GM23338 (cell line): ENCODE results near the gene VAV3. TPM values are rescaled to one million over a fixed set of nuclear protein-coding genes. Genes with fewer than 3 reads are reported as not detected.
A peak's percentile ranks its signal among the peaks of the same experiment; 100 is the strongest.

Experiments used
- ATAC-seq: fragments of 200-7000 bp; cut with Tn5 transposase; 3 replicates; pipeline ENCODE4 v1.9.1; 2020
- DNase-seq: peaks from one replicate; pipeline ENCODE4 v3.0.0-alpha.2; 2015; ENCODE audit warnings: low spot score
- H2AFZ ChIP-seq: fragments of 200-600 bp; sonication (generic); 2 replicates; pipeline ENCODE4 v1.8.0; 2016; ENCODE audit warnings: antibody characterized with exemption, mild to moderate bottlenecking, moderate library complexity
- H3F3A ChIP-seq: fragments of 200-600 bp; sonication (generic); replicated peaks from 2 replicates; pipeline ENCODE4 v1.8.0; 2017; ENCODE audit warnings: antibody characterized with exemption, mixed run types, low read depth
- H3K27ac ChIP-seq: fragments of 200-600 bp; sonication (generic); 2 replicates; pipeline ENCODE4 v1.6.1; 2016; ENCODE audit warnings: low read depth
- H3K27me3 ChIP-seq: fragments of 200-600 bp; sonication (generic); 2 replicates; pipeline ENCODE4 v1.8.0; 2016; ENCODE audit warnings: mild to moderate bottlenecking, mixed run types, moderate library complexity; ENCODE audit not compliant: insufficient read depth
- H3K36me3 ChIP-seq: fragments of 200-600 bp; sonication (generic); 2 replicates; pipeline ENCODE4 v1.8.0; 2016; ENCODE audit warnings: mild to moderate bottlenecking; ENCODE audit not compliant: insufficient read depth
- H3K4me1 ChIP-seq: fragments of 200-600 bp; sonication (generic); 2 replicates; pipeline ENCODE4 v1.8.0; 2016; ENCODE audit warnings: mild to moderate bottlenecking, moderate library complexity; ENCODE audit not compliant: insufficient read depth
- H3K4me2 ChIP-seq: fragments of 200-600 bp; sonication (generic); 2 replicates; pipeline ENCODE4 v1.7.1; 2017; ENCODE audit warnings: mixed run types
- H3K4me3 ChIP-seq: fragments of 200-600 bp; sonication (generic); 2 replicates; pipeline ENCODE4 v1.6.1; 2016; ENCODE audit warnings: mixed run types
- H3K79me2 ChIP-seq: fragments of 200-600 bp; sonication (generic); replicated peaks from 2 replicates; pipeline ENCODE4 v1.8.0; 2017; ENCODE audit warnings: mild to moderate bottlenecking; ENCODE audit not compliant: insufficient read depth
- H3K9me2 ChIP-seq: fragments of 200-600 bp; sonication (generic); 2 replicates; pipeline ENCODE4 v1.8.0; 2017; ENCODE audit not compliant: insufficient read depth
- H4K20me1 ChIP-seq: fragments of 200-600 bp; sonication (generic); replicated peaks from 2 replicates; pipeline ENCODE4 v1.8.0; 2017; ENCODE audit warnings: mild to moderate bottlenecking; ENCODE audit not compliant: insufficient read depth
- H3K27ac Mint-ChIP-seq: 2 replicates; pipeline ENCODE4 v1.8.0; 2020; ENCODE audit warnings: inconsistent platforms, mild to moderate bottlenecking, moderate library complexity, mixed read lengths
- H3K27me3 Mint-ChIP-seq: 3 replicates; pipeline ENCODE4 v1.8.0; 2022; ENCODE audit warnings: low read depth, mild to moderate bottlenecking, moderate library complexity, mixed read lengths, inconsistent platforms; ENCODE audit not compliant: insufficient read depth, poor library complexity
- H3K36me3 Mint-ChIP-seq: 3 replicates; pipeline ENCODE4 v1.8.0; 2021; ENCODE audit warnings: low read depth, mild to moderate bottlenecking, inconsistent platforms, moderate library complexity, mixed read lengths
- H3K4me1 Mint-ChIP-seq: 3 replicates; pipeline ENCODE4 v1.8.0; 2020; ENCODE audit warnings: mild to moderate bottlenecking, inconsistent platforms, mixed read lengths
- H3K4me3 Mint-ChIP-seq: 3 replicates; pipeline ENCODE4 v1.8.0; 2021; ENCODE audit warnings: moderate library complexity, mild to moderate bottlenecking, inconsistent platforms, mixed read lengths
- H3K9me3 Mint-ChIP-seq: 3 replicates; pipeline ENCODE4 v1.8.0; 2020; ENCODE audit warnings: moderate library complexity, mild to moderate bottlenecking, inconsistent platforms, mixed read lengths
- CREB1 ChIP-seq: fragments of 250-450 bp; sonication (Bioruptor Pico); IDR thresholded peaks from 2 replicates; pipeline ENCODE4 v1.5.0; 2020; ENCODE audit warnings: low read depth, mild to moderate bottlenecking, moderate library complexity
- EZH2 ChIP-seq: fragments of 200-600 bp; sonication (generic); IDR thresholded peaks from one replicate; pipeline ENCODE4 v1.8.0; 2017; ENCODE audit warnings: antibody characterized with exemption, mild to moderate bottlenecking, low read depth; ENCODE audit not compliant: unreplicated experiment
- JUNB ChIP-seq: IDR thresholded peaks from one replicate; pipeline ENCODE4 v1.6.1; 2016; ENCODE audit warnings: antibody characterized with exemption; ENCODE audit not compliant: unreplicated experiment
- NANOG ChIP-seq: IDR thresholded peaks from 2 replicates; pipeline ENCODE4 v1.6.1; 2016; ENCODE audit warnings: antibody characterized with exemption, borderline replicate concordance
- POLR2AphosphoS5 ChIP-seq: IDR thresholded peaks from 2 replicates; pipeline ENCODE4 v1.6.1; 2016; ENCODE audit warnings: antibody characterized with exemption, low read depth
- REST ChIP-seq: IDR thresholded peaks from one replicate; pipeline ENCODE4 v1.6.1; 2018; ENCODE audit warnings: antibody characterized with exemption; ENCODE audit not compliant: unreplicated experiment
- STAT1 ChIP-seq: IDR thresholded peaks from one replicate; pipeline ENCODE4 v1.6.1; 2016; ENCODE audit warnings: antibody characterized with exemption; ENCODE audit not compliant: unreplicated experiment
- polyA plus RNA-seq: library from polyadenylated mRNA; unstranded; fragments of >200 nt; fragmentation: Nextera tagmentation; extraction: Ambion mirVana; gene quantifications from 2 replicates; pipeline ENCODE4 v1.2.1, GENCODE V29; 2016
- total RNA-seq: library from RNA; depleted of rRNA; stranded (reverse); fragments of >200 nt; shearing (Covaris generic); gene quantifications from 2 replicates; pipeline ENCODE4 v1.2.3, GENCODE V29; 2014
- TF ChIP-seq, protein P1 (sequence below), 2 experiments: fragments of 200-600 bp in 1 of 2; sonication (generic) in 1 of 2; conservative IDR thresholded peaks; 2 replicates each; pipeline versions ENCODE4 v1.5.1 to v1.6.1; 2016 to 2017; ENCODE audit warnings: antibody characterized with exemption in 2 of 2, low read depth in 2 of 2, mild to moderate bottlenecking in 2 of 2, moderate library complexity in 1 of 2
- TF ChIP-seq, protein P2 (sequence below): IDR thresholded peaks from 2 replicates; pipeline ENCODE4 v1.6.1; 2016; ENCODE audit warnings: antibody characterized with exemption

VAV3 gene
- total and polyA plus RNA-seq, 2 experiments from 2014 or later: 3.0 to 11.3 TPM

DNA sequence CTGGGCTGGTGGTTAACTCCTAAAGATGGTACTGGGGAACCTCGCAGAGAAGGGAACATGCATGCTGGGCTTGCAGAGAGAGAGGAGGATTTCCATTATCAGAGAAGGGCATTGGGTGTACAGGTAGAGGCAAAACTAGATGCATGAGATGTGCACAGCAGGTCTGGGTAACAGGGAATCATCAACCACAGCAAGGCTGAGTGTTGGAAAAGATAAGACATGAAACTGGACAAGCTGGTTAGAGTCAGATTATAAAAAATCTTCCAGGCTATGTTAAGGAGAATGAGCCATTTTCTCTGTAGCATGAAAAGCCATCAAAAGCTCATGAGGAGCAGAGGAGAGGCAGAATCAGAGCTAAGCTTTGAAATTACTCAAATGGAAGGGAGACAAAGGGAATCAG, 147.8 kb downstream of the VAV3 start:
- Histone ChIP-seq H4K20me1 (no peaks in the 10 kb centered on the region), H3K79me2 (no peaks in the 10 kb centered on the region), H3F3A (no peaks in the 10 kb centered on the region), H3K27ac (no peak overlapping the region), H3K9me2 (peaks cover 3% of the 10 kb centered on the region; the same call in 1 of the 2 replicates), H3K4me2 (no peak overlapping the region), H3K4me3 (no peak overlapping the region), H3K27me3 (no peaks in the 10 kb centered on the region), H3K36me3 (no peaks in the 10 kb centered on the region), H2AFZ (no peak overlapping the region), H3K4me1 (peaks cover 6% of the 10 kb centered on the region; the same call in 1 of the 2 replicates)
- ATAC-seq (no peak), DNase-seq (no peak)
- H3K27me3 Mint-ChIP-seq: no peaks in the 10 kb centered on the region
- no peaks in the 10 kb centered on the region; the same call in 2 of the 3 replicates for H3K9me3 Mint-ChIP-seq
- peaks cover 20% of the 10 kb centered on the region for H3K4me1 Mint-ChIP-seq
- no peak overlapping the region for H3K4me3 Mint-ChIP-seq
- no peaks in the 10 kb centered on the region for H3K36me3 Mint-ChIP-seq
- TF ChIP-seq, protein P1, sequence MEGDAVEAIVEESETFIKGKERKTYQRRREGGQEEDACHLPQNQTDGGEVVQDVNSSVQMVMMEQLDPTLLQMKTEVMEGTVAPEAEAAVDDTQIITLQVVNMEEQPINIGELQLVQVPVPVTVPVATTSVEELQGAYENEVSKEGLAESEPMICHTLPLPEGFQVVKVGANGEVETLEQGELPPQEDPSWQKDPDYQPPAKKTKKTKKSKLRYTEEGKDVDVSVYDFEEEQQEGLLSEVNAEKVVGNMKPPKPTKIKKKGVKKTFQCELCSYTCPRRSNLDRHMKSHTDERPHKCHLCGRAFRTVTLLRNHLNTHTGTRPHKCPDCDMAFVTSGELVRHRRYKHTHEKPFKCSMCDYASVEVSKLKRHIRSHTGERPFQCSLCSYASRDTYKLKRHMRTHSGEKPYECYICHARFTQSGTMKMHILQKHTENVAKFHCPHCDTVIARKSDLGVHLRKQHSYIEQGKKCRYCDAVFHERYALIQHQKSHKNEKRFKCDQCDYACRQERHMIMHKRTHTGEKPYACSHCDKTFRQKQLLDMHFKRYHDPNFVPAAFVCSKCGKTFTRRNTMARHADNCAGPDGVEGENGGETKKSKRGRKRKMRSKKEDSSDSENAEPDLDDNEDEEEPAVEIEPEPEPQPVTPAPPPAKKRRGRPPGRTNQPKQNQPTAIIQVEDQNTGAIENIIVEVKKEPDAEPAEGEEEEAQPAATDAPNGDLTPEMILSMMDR (conservative IDR thresholded peaks at IDR 0.05; ENCODE audit: low read depth in 2 of 2): no peak
- TF ChIP-seq STAT1: no peak
- H3K27ac Mint-ChIP-seq: no peak overlapping the region

DNA sequence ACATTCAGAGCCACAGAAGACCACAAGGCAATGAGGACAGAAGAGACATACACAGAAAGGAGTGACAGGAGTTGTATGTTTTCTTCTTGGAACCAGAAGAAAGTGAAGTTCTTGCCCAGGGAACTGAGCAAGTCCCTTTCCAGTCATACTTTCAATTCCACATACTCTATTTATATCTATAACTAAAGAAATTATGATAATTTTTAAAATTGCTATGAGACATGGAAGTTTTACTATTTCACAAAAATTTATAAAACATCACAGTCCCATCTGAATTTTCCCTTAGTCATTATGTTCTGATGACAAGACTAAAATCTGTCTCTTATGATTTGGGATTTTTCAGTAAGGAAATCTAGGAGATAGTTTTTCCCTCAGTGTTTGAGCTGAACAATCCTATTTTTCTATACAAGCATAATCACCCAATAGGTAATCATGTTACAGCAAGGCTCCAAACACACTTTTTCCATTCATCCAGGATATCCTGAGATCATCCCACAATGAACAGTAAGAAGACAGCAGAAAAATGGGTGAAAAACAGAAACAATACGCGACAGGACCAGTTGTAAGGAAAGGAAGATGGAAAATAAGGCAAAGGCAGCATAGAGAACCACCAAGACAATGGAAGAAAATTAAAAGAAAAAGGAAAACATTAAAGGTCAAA, 154.6 kb downstream of the VAV3 start:
- Mint-ChIP-seq H3K36me3 (no peaks in the 10 kb centered on the region), H3K27ac (peak overlapping the region; percentile 28; the same call in 1 of the 2 replicates), H3K4me1 (peaks cover 6% of the 10 kb centered on the region), H3K4me3 (no peak overlapping the region), H3K27me3 (no peaks in the 10 kb centered on the region), H3K9me3 (no peaks in the 10 kb centered on the region; the same call in 2 of the 3 replicates)
- ATAC-seq (no peak), DNase-seq (no peak)
- TF ChIP-seq POLR2AphosphoS5 (no peak), JUNB (no peak), REST (no peak), NANOG (no peak), EZH2 (no peak), CREB1 (CRISPR knock-in tag) (no peak)
- TF ChIP-seq, protein P2, sequence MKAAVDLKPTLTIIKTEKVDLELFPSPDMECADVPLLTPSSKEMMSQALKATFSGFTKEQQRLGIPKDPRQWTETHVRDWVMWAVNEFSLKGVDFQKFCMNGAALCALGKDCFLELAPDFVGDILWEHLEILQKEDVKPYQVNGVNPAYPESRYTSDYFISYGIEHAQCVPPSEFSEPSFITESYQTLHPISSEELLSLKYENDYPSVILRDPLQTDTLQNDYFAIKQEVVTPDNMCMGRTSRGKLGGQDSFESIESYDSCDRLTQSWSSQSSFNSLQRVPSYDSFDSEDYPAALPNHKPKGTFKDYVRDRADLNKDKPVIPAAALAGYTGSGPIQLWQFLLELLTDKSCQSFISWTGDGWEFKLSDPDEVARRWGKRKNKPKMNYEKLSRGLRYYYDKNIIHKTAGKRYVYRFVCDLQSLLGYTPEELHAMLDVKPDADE: no peak
- TF ChIP-seq, protein P1 (conservative IDR thresholded peaks at IDR 0.05; ENCODE audit: low read depth in 2 of 2): no peak
- no peaks in the 10 kb centered on the region for H3K36me3 ChIP-seq
- no peaks in the 10 kb centered on the region for H3K79me2 ChIP-seq
- no peaks in the 10 kb centered on the region for H3K27me3 ChIP-seq
- peaks cover 6% of the 10 kb centered on the region; the same call in 1 of the 2 replicates for H3K9me2 ChIP-seq
- H3F3A ChIP-seq: no peaks in the 10 kb centered on the region
- H4K20me1 ChIP-seq: no peaks in the 10 kb centered on the region
- H3K4me3 ChIP-seq: no peak overlapping the region
- H3K4me2 ChIP-seq: no peak overlapping the region
- no peak overlapping the region for H3K27ac ChIP-seq
- H2AFZ ChIP-seq: no peak overlapping the region
- H3K4me1 ChIP-seq: peaks cover 7% of the 10 kb centered on the region
